NB4 (cell line): ENCODE data around the gene PRSS38.

Experiments
- TF ChIP-seq, protein P1 (sequence below): IDR thresholded peaks from one replicate; pipeline ENCODE4 v1.5.1; 2012; ENCODE audit warnings: low read depth, low read length
- TF ChIP-seq, protein P2 (sequence below): IDR thresholded peaks from 2 replicates; pipeline ENCODE4 v1.6.1; 2011; ENCODE audit warnings: low read depth, low read length

DNA sequence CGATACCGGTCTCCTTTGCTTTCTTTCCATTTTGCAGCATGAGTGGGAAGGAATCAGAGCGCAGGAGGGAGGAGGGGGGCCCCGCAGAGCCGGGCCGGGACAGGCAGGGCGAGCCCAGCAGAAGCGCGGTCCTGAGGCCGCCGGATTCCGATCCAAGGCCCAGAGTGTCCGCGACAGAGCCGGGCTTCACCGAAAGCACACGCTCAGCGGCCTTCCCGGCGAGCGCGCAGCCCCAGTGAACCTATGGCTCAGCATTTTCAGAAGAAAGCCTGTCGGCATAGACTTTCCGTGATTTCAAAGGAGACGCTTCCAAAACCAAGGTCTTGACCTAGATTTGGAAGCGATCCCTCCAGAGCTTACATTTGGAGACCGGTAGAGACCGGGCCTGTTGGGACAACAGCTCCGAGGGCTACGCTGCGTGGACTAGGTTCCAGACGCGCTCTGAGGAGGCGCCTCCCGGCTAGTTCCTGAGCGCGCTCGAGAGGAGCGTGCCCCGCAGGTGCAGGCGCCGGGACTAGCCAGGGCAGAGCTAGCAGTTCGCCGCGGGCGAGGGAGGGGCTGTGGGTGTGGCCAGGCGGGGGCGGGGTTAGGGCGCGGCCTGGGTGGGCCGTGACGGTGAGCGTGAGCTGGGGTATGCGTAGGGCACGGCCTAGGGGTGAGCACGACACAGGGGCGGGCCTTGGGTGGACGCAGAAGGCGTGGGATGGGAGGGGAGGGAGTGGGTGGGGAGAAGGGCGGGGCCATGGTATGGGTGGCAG lies 27.8 kb upstream of the PRSS38 start:
- TF ChIP-seq, protein P1, sequence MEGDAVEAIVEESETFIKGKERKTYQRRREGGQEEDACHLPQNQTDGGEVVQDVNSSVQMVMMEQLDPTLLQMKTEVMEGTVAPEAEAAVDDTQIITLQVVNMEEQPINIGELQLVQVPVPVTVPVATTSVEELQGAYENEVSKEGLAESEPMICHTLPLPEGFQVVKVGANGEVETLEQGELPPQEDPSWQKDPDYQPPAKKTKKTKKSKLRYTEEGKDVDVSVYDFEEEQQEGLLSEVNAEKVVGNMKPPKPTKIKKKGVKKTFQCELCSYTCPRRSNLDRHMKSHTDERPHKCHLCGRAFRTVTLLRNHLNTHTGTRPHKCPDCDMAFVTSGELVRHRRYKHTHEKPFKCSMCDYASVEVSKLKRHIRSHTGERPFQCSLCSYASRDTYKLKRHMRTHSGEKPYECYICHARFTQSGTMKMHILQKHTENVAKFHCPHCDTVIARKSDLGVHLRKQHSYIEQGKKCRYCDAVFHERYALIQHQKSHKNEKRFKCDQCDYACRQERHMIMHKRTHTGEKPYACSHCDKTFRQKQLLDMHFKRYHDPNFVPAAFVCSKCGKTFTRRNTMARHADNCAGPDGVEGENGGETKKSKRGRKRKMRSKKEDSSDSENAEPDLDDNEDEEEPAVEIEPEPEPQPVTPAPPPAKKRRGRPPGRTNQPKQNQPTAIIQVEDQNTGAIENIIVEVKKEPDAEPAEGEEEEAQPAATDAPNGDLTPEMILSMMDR = no peak
- TF ChIP-seq, protein P2, sequence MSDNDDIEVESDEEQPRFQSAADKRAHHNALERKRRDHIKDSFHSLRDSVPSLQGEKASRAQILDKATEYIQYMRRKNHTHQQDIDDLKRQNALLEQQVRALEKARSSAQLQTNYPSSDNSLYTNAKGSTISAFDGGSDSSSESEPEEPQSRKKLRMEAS = no peak
